ENCODE data around the gene CHAC1. TPM values are rescaled to one million over a fixed set of nuclear protein-coding genes. Genes with fewer than 3 reads are reported as not detected.
A peak's percentile ranks its signal among the peaks of the same experiment; 100 is the strongest.

Gene CHAC1
- total and polyA plus RNA-seq, 2 of the 13 experiments (the other 11 are each of a cell fraction or from before 2014, with no cell fraction given): 0.44 TPM; not detected in 1

DNA sequence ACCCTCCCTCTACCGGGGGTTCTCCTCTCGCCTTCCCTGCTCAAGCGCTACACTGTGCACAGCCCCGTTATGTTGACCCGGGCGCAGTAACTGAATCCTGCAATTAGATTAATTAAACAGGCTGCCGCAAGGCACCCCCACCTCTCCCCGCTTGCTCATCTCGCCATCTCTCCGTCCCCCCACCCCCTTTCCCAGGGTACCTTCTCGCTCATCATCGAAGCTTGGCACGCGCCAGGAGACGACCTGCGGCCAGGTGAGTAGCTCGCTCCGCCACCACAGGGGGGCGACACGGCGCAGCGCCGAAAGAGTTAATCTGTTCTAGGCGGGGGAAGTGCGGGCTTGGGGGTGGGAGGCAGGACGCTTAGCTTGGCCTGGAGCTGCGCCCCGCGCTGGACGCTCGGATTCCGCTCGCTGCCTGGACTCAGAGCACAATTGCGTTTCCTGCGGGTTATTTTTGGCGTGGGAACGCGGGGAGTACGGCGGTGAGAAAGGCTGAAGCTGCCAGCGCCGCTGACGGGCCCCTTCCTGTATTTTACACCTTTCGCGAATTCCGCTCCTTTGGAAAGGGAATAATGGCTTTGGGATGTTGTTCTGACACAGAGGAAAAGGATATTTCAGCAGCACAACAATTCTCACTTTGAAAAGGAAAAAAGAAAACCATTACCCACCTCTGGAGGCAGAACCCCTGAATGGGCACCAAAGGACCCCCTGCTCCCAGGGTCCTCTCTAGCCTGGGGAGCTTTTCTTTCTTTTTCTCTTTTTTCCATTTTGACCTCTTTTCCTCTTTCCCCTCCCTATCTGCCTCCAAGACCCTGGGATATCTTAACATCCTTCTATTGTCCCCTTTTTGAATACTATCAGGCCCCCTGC, 22.6 kb upstream of the CHAC1 start (continued):
- TF ChIP-seq CENPT (CRISPR knock-in tag; IDR thresholded peaks at IDR 0.05; ENCODE audit: low read depth) (no peak), MLLT10 (CRISPR knock-in tag; IDR thresholded peaks at IDR 0.05) (no peak), ZNF713 (CRISPR knock-in tag; IDR thresholded peaks at IDR 0.05) (no peak), TOE1 (CRISPR knock-in tag; IDR thresholded peaks at IDR 0.05) (no peak), ZMYM3 (CRISPR knock-in tag; IDR thresholded peaks at IDR 0.05) (peak; percentile 74), TBL1XR1 (IDR thresholded peaks at IDR 0.05; ENCODE audit: borderline replicate concordance, low read length, partially characterized antibody) (no peak), KDM4B (CRISPR knock-in tag; IDR thresholded peaks at IDR 0.05) (no peak), HIVEP1 (CRISPR knock-in tag; IDR thresholded peaks at IDR 0.05) (no peak), DPF2 (CRISPR knock-in tag; IDR thresholded peaks at IDR 0.05; ENCODE audit: borderline replicate concordance, low read depth) (no peak)
- TF ChIP-seq, protein P1, sequence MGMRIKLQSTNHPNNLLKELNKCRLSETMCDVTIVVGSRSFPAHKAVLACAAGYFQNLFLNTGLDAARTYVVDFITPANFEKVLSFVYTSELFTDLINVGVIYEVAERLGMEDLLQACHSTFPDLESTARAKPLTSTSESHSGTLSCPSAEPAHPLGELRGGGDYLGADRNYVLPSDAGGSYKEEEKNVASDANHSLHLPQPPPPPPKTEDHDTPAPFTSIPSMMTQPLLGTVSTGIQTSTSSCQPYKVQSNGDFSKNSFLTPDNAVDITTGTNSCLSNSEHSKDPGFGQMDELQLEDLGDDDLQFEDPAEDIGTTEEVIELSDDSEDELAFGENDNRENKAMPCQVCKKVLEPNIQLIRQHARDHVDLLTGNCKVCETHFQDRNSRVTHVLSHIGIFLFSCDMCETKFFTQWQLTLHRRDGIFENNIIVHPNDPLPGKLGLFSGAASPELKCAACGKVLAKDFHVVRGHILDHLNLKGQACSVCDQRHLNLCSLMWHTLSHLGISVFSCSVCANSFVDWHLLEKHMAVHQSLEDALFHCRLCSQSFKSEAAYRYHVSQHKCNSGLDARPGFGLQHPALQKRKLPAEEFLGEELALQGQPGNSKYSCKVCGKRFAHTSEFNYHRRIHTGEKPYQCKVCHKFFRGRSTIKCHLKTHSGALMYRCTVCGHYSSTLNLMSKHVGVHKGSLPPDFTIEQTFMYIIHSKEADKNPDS (CRISPR knock-in tag; IDR thresholded peaks at IDR 0.05): no peak
- TF ChIP-seq, protein P2, sequence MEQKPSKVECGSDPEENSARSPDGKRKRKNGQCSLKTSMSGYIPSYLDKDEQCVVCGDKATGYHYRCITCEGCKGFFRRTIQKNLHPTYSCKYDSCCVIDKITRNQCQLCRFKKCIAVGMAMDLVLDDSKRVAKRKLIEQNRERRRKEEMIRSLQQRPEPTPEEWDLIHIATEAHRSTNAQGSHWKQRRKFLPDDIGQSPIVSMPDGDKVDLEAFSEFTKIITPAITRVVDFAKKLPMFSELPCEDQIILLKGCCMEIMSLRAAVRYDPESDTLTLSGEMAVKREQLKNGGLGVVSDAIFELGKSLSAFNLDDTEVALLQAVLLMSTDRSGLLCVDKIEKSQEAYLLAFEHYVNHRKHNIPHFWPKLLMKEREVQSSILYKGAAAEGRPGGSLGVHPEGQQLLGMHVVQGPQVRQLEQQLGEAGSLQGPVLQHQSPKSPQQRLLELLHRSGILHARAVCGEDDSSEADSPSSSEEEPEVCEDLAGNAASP (CRISPR knock-in tag; IDR thresholded peaks at IDR 0.05; ENCODE audit: borderline replicate concordance): no peak
- TF ChIP-seq, protein P3, sequence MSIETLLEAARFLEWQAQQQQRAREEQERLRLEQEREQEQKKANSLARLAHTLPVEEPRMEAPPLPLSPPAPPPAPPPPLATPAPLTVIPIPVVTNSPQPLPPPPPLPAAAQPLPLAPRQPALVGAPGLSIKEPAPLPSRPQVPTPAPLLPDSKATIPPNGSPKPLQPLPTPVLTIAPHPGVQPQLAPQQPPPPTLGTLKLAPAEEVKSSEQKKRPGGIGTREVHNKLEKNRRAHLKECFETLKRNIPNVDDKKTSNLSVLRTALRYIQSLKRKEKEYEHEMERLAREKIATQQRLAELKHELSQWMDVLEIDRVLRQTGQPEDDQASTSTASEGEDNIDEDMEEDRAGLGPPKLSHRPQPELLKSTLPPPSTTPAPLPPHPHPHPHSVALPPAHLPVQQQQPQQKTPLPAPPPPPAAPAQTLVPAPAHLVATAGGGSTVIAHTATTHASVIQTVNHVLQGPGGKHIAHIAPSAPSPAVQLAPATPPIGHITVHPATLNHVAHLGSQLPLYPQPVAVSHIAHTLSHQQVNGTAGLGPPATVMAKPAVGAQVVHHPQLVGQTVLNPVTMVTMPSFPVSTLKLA (IDR thresholded peaks at IDR 0.05): no peak
- TF ChIP-seq, protein P4, sequence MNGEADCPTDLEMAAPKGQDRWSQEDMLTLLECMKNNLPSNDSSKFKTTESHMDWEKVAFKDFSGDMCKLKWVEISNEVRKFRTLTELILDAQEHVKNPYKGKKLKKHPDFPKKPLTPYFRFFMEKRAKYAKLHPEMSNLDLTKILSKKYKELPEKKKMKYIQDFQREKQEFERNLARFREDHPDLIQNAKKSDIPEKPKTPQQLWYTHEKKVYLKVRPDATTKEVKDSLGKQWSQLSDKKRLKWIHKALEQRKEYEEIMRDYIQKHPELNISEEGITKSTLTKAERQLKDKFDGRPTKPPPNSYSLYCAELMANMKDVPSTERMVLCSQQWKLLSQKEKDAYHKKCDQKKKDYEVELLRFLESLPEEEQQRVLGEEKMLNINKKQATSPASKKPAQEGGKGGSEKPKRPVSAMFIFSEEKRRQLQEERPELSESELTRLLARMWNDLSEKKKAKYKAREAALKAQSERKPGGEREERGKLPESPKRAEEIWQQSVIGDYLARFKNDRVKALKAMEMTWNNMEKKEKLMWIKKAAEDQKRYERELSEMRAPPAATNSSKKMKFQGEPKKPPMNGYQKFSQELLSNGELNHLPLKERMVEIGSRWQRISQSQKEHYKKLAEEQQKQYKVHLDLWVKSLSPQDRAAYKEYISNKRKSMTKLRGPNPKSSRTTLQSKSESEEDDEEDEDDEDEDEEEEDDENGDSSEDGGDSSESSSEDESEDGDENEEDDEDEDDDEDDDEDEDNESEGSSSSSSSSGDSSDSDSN (CRISPR knock-in tag; IDR thresholded peaks at IDR 0.05): no peak; the same call in 1 of the 2 replicates
- TF ChIP-seq, protein P5, sequence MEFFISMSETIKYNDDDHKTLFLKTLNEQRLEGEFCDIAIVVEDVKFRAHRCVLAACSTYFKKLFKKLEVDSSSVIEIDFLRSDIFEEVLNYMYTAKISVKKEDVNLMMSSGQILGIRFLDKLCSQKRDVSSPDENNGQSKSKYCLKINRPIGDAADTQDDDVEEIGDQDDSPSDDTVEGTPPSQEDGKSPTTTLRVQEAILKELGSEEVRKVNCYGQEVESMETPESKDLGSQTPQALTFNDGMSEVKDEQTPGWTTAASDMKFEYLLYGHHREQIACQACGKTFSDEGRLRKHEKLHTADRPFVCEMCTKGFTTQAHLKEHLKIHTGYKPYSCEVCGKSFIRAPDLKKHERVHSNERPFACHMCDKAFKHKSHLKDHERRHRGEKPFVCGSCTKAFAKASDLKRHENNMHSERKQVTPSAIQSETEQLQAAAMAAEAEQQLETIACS (CRISPR knock-in tag; IDR thresholded peaks at IDR 0.05): no peak
- TF ChIP-seq, protein P6, sequence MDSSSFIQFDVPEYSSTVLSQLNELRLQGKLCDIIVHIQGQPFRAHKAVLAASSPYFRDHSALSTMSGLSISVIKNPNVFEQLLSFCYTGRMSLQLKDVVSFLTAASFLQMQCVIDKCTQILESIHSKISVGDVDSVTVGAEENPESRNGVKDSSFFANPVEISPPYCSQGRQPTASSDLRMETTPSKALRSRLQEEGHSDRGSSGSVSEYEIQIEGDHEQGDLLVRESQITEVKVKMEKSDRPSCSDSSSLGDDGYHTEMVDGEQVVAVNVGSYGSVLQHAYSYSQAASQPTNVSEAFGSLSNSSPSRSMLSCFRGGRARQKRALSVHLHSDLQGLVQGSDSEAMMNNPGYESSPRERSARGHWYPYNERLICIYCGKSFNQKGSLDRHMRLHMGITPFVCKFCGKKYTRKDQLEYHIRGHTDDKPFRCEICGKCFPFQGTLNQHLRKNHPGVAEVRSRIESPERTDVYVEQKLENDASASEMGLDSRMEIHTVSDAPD (CRISPR knock-in tag; IDR thresholded peaks at IDR 0.05): no peak
